Pons (tissue), 1 donor: ENCODE measurements around the gene FLVCR2.

Source experiments
- DNase-seq: peaks from one replicate; pipeline ENCODE4 v3.0.0-alpha.2; 2016; ENCODE audit warnings: low spot score

FLVCR2 gene

DNA sequence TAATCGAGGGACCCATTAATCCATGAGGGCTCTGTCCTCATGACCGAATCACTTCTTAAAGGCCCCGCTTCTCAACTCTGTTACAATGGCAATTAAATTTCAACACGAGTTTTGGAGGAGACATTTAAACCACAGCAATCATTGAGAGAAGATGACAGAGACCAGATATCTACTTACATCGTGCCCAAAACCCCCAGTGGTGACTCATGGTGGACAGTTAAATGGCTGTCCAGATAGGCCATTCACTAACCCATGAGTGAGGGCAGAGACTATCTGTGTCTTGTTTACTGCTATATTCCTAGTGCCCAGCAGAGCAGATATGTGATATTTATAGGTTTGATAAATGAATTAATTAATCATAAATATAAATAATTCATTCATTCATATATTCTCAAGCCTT is 20.0 kb upstream of the FLVCR2 start:
- DNase-seq = no peak

DNA sequence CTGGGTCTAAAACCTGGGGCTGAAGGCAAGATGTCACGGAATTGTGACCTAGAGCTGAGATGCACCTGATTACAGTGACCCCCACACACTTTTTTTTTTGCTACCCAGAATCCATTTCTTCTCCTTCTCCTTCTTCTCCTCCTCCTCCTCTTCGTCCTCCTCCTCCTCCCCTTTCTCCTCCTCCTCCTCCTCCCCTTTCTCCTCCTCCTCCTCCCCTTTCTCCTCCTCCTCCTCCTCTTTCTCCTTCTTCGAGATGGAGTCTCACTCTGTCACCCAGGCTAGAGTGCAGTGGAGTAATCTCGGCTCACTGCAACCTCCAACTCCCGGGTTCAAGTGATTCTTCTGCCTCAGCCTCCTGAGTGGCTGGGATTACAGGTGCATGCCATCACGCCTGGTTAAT is 19.4 kb upstream of the FLVCR2 start:
- no peak for DNase-seq

DNA sequence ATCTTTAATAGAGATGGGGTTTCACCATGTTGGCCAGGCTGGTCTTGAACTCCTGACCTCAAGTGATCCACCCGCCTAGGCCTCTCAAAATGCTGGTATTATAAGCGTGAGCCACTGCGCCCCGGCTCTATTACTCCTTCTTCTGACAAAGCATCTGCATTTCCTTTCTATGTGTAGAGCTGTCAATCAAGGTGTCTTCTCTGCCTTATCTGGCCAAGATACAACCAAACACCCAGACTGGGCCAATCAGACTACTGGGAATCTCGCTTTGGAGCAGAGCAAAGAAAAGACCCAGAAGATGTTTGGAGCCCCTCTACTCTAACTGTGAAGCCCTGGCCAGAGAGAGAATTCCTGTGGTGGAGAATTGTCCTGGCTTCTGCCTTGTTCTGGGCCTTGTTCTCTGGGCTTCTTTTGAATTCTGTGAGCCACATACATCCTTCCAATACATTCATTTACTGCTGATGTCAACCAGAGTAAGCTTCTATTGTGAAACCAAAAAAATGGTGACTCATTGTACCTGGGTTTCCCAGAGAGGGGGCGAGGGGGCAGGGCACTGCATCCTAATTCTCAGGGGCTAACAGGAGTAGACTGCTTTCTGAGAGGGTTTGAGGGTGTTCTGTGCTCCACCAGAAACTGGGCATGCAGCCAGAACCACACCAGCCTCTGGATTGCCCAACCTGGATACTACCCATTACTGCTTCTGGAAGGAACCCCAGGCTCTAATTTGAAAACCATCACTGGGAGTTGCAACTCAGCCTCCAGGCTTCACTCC is 18.8 kb upstream of the FLVCR2 start:
- no peak for DNase-seq

DNA sequence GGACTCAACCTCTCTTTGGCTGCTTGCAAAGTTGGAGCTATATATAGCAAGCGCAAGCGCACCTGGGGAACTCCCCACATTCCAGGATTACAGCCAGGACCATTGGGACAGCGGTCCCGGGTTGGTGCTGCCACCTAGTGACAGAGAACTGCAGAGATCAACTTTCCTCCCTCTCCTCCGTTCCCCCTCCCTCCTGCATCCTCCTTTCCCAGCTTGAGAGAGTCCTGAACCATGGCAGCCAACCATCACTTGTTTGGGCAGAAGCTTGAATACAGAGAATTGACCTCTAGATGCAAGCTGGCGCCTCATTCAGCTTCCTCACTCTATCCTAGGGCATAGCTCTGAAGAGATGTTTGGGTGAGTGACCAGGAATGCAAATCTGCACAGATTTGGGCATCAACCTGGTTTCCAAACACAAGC is 17.4 kb upstream of the FLVCR2 start:
- DNase-seq = peak; percentile 45

DNA sequence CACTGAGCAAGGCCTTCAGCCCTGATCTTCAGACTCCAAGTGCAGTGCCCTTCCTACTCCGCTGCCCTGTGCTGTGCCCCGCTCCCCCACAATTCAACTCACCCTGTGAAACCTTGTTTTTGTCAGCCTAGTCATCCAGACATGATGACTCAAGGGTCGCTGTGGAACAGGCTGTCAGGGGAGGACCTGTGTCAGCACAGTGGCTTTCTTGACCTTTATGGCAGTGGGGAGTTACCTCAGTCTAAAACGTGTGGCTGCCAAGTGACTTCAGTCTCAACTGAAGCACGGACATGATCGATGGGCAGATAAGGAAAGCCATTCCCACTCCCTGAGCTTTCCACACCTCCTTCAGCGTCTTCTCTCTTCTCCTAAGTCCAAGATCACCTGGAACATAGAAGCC is 16.3 kb upstream of the FLVCR2 start:
- no peak for DNase-seq

DNA sequence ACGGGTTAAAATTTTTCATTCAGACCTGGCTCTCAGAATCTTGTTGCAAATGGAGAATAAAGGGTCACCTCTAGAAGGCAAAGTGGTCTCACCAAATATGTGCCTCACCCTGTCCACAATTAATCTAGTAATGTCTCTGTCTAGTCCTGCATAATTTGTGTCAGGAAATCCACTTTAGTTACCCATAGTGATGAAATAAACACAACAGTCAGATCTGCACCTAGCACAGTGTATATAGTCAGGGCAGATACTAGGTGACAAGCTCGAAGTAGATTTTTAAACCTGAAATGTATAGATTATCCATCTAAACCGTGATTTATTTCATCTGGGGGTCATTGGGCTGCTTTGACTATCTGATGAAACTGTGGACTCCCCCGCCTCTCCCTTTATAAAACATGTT is 15.9 kb upstream of the FLVCR2 start:
- no peak for DNase-seq

DNA sequence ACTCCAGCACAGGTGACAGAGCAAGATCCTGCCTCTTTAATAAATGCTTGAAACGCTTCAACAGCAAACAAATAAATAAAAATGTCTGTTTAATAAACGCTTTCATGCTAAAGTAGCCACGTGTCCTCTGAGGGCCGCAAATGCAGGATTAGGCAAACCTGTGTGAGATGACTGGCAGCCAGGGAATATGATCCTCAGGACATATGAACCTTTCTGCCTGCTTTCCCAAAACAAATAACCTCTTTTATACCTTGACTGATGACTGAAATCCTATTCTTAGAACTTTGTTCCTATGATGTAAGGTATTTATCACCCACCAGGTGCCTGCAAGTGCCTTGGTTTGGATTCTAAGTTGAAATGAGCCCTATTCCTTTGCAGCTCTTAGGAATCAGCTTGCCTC is 14.5 kb upstream of the FLVCR2 start:
- no peak for DNase-seq

DNA sequence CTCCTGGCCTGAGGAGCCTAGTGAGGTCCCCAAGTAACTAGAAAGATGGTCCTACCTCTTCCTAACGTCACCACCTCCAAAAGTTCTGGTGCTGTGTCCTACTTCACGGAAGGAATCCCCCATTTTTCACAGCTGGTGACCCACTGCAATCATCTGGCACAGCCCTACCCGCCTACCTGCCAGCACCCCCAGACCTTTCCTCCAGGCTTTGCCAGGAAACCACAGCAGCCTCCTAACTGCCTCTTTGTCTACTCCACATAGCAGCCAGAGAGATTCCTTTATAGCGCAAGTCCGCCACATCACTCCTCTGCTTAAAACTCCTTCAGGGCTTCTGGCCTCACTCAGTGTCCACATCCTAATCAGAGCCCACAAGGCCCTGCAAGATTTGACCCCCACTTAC is 13.4 kb upstream of the FLVCR2 start:
- DNase-seq = no peak

DNA sequence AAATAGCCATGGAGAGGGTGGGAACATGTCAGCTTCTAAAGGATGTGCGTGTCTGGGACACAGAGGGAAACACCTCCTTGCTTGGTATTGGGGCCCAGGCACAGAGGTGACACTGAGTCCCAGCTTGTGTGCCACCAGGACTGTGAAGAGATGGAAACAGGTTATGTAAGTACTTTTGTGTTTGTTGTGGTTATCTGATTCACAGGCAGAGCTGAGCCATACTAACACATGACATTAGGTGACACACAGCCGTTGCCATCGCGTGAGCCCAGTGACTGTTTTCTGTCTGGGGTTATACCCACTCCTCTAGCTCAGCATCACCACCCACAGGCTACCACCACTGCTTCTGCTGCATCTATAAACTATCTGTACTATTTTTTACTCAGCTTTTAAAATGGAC is 12.1 kb upstream of the FLVCR2 start:
- DNase-seq = no peak

DNA sequence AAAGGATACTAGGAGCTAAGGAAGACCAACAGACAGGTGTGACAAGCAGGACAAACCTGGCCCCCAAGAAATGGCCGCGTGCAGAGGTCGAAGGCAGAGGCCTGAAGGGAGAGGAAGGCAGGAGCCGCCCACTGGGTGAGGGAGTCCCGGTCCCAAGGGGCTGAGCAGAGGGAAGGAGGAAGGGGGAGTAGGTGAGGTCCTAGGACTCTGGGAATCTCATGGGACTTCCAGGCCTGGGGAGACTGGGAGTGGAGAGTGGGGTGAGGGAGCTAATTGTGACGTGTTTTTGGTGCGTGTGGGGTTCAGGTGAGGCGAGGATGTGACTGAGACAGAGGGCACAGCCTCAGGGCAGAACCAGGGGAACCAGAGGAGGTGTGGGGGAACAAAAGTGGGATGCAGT is 11.7 kb upstream of the FLVCR2 start:
- DNase-seq = no peak

DNA sequence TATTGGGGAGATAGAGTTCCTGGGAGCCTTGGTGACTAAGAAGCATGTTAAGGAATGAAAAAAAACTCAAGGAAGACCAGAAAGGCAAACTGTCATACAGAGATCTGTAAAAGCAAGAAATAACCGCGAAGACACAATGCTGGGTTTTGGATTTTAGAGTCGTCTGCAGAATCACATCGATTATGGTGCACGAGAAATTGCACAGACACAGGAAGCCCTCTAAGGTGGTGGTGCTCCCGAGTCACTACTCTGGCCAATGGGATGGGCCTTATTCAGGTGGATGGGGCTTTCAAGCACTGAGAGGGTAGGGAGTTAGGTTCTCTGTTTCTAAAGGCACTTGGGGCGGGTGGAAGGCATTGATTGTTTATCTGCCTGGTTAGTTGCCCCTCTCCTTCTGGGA is 10.3 kb upstream of the FLVCR2 start:
- DNase-seq = no peak

DNA sequence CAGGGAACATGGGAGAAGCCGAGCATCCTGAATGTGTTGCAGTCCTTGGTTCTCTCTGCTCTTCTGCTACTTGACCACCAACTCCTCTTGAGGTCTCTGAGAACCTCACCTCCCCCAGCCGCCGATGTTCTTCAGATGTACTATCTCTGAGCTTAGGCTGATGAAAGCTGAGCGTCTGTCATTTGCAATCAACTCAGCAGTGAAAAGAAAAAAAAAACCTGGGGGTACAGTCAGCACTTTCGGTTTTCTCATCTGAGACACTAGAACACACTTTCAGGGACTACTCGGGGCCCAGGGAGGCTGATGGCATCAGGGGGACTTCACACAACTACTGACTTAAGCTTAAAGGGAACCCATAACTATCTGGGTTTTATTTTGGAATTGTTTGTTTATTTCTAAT is 9.6 kb upstream of the FLVCR2 start:
- DNase-seq = no peak

DNA sequence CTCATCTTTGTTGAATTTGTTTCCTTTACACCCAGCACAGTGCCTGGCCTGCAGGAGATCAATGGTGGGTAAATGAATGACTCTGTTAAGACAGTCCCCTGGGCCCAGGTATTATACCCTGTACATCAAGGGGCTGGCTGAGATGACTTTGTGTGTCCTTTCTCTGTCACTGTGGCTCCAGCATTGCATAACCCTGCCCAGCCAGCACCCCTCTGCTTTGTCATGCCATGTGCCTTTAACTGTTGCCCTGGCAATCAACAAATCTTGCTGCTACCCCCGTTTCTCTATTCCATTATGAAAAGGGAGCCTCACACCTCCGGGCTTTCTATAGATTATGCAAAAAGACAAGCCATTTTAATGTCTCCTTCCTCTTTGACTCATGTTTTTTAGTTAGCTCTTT is 7.6 kb upstream of the FLVCR2 start:
- no peak for DNase-seq

DNA sequence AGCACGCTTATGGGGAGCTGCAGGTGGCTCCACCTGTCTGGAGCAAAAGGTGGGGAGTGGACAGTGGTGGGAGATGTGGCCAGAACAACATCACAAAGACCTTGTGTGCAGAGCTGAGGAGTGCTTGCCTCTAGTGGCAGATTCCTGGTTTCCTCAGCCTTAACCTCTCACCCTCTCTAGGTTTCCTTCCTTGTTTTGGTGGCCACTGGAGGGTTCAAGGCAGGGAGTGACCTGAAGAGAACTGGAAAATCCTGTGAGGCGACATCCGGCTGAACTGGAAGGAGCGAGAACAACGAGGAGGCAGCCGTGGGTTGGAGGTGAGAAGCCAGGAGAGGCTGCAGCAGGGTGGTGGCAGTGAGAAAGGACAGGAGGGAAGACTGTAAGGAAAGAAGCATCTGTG is 6.3 kb upstream of the FLVCR2 start:
- no peak for DNase-seq

DNA sequence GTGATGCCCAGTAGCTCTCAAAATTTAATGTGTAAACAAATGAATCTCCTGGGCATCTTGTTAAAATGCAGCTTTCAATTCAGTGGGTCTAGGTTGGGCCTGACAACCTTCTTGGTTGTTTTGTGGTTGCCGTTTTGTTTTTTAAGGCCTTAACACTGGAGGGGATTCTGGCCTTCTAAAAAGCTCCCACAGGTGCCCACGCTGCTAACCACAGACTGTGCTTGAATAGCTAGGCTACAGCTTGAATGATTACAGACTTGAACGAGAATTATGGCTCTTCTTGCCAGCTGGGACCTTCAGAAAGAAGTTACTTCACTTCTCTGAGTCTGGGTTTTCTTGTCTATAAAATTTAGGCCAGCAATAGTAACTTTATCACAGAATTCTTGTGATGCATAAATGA is 1.3 kb upstream of the FLVCR2 start:
- DNase-seq = no peak

DNA sequence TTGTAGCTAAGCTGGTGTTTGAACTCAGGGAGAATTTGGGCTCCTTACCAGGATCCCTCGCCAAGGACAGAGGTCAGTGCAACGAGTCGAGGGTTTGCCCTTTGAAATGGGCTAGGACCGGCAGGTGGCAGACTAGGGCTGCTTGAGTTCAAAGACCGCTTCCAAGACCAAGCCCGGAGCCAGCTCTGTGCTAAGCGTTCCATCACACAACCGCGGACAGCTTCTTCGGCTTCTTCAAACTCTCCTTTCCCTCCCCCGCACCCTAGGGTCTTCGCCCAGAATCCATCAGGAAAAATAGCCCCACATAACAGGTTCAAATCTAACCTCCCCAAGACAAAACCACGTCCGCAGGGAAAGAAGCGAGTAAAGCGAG is 705 bp upstream of the FLVCR2 start:
- peak; percentile 86 for DNase-seq

DNA sequence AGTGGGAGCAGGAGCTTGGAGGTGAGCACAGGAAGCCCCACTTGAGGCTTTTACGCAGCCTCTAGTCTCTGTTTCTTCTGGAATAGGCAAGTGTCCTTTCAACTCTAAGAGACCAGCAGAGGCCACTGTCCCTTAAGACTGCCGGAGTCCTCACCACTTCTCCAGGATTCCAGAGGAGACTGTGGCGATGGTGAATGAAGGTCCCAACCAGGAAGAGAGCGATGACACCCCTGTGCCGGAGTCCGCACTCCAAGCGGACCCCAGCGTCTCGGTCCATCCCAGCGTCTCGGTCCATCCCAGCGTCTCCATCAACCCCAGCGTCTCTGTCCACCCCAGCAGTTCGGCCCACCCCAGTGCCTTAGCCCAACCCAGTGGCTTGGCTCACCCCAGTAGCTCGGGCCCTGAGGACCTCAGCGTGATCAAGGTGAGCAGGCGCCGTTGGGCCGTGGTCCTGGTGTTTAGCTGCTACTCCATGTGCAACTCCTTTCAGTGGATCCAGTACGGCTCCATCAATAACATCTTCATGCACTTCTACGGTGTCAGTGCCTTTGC is 442 bp downstream of the FLVCR2 start:
- DNase-seq = peak; percentile 46

DNA sequence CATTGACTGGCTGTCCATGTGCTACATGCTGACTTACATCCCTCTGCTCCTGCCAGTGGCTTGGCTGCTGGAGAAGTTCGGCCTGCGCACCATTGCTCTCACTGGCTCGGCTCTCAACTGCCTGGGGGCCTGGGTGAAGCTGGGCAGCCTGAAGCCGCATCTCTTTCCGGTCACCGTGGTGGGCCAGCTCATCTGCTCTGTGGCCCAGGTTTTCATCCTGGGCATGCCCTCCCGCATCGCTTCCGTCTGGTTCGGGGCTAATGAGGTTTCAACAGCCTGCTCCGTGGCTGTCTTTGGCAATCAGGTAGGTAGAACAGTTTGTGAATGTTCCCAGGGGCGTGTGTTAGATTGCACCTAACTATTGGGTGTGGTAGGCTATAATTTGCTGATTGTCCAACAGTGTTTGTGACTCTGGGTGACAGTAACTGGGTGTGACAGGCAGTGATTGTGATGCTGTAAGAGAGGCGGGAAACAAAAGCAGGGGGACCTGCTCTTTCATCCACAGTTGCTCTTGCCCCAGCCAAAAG is 981 bp downstream of the FLVCR2 start:
- DNase-seq = no peak

DNA sequence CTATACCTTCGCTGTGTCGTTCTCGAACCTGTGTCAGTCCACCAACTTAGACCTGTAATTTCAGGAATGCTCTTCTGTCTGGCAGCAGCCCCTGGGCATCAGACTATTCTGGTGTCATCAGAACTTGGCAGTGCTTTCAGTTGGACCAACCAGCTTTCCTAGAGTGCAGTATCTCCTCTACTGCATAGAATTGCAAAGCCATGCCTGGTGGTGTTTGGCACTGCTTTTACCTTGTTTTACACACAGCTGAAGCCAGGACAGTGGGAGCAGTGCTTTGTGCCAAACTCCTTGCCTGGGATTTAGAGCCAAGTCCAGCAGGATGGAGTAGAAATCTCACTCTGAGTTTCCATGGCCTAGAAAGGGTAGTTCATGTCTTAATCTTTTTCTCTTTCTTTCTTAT is 1.5 kb downstream of the FLVCR2 start:
- DNase-seq = peak; percentile 15

DNA sequence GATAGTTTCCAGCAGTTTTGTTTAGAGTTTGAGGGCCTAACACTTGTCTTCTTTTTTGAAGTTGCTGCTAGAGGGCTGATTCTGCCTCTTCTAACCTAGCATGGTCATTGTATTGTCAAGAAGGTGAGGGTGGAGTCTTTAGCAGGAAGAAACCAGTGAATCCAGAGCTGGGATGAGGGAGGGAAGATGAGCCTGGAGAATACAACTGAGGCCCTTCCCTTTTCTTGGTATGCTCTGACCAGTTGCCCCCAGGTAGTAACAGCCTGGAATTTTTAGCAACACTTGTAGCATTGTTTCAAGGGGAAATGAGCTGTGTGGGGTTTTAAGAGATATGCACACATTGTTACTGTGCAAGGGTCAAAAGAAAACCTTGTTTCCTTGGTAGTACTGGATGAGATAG is 9.0 kb downstream of the FLVCR2 start:
- no peak for DNase-seq

DNA sequence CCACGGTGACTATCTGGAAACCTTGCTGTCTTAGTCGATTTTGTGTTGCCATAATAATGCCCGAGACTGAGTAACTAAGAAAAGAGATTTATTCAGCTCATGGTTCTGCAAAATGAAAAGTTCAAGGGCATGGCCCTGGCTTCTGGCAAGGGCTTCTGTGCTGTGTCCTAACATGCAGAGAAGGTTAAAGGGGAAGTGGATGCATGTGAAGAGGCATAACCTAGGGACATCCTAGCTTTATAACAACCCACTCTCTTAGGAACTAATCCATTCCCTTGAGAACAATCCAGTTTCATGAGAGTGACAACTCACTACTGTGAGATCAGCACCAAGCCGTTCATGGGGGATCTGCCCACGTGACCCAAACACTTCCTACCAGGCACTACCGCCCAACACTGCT is 11.5 kb downstream of the FLVCR2 start:
- no peak for DNase-seq

DNA sequence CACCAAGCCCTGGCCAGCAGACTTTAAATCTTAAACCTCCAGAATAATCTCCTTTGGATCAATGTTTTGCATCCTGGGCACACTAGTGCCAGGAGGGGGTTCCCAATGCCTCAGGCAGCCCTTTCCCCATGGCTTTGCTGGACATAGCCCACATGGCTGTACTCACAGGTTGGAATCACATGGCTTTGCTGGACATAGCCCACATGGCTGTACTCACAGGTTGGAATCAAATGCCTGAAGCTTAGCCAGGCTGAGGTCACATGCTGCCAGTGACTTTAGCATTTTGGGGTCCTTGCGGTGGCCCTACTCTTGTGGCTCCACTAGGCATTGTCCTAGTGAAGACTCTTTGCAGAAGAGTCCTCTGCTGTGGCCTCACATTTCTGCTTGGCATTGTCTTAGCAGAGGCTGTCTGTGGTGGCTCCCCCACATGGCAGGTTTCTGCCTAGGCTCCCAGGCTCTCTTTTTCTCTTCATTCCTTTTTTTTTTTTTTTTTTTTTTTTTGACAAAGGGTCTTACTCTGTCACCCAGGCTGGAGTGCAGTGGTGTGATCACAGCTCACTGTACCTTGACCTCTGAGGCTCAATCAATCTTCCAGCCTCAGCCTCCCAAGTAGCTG is 13.0 kb downstream of the FLVCR2 start:
- no peak for DNase-seq

DNA sequence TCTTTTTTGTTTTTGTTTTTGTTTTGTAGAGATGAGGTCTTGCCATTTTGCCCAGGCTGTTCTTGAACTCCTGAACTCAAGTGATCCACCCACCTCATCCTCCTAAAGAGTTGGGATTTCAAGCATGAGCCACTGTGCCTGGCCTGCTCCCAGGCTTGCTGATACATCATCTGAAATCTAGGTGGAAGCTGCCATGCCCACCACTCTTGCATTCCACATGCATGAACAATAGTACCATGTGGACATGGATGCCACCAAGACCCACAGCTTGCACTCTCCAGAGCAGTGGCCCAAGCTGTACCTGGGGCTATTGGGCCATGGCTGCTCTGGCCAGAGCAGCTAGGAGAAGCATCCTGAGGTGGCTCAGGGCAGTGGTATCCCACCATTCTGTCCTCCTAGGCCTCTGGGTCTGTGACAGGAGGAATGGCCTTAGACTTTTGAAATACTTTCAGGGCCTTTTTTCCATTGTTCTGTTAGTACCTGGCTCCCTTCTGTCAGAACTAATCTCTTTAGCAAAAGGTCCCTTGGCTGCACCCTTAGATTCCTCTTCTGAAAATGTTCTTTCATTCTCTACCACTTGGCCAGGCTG is 13.7 kb downstream of the FLVCR2 start:
- no peak for DNase-seq
